H1 (cell line): ENCODE data around the gene C19orf73. TPM values are rescaled to one million over a fixed set of nuclear protein-coding genes. Genes with fewer than 3 reads are reported as not detected.

Experiments
- ASH2L ChIP-seq: fragments of 200-600, 300-600 bp; sonication (generic); IDR thresholded peaks from one replicate; pipeline ENCODE4 v1.7.1; 2017; ENCODE audit warnings: low read length
- ATF2 ChIP-seq: IDR thresholded peaks from 2 replicates; pipeline ENCODE4 v1.6.1; 2012; ENCODE audit warnings: low read length, inconsistent platforms
- MAFK ChIP-seq: IDR thresholded peaks from 2 replicates; pipeline ENCODE4 v1.6.1; 2012; ENCODE audit warnings: low read depth, mild to moderate bottlenecking, improper control_type of control experiment, low read length
- POLR2A ChIP-seq, 2 experiments: IDR thresholded peaks; 1 replicate in 1 of 2; 2 replicates in 1 of 2; pipeline ENCODE4 v1.6.1; 2011; ENCODE audit warnings: low read depth in 2 of 2, low read length in 2 of 2, mild to moderate bottlenecking in 2 of 2; ENCODE audit errors: control extremely low read depth in 1 of 2
- POU5F1 ChIP-seq: IDR thresholded peaks from 2 replicates; pipeline ENCODE4 v1.6.1; 2011; ENCODE audit warnings: low read depth, mild to moderate bottlenecking, low read length, moderate library complexity
- RFX5 ChIP-seq: IDR thresholded peaks from 2 replicates; pipeline ENCODE4 v1.6.1; 2011; ENCODE audit warnings: low read depth, low read length, improper control_type of control experiment, borderline replicate concordance
- TAF7 ChIP-seq: optimal IDR thresholded peaks from 2 replicates; pipeline ENCODE3; 2011; ENCODE audit warnings: low read depth, mild to moderate bottlenecking, inconsistent platforms, low read length, moderate library complexity, borderline replicate concordance
- TEAD4 ChIP-seq: IDR thresholded peaks from 2 replicates; pipeline ENCODE4 v1.6.1; 2012; ENCODE audit warnings: low read depth, low read length, inconsistent platforms, mixed read lengths
- polyA plus RNA-seq, 7 experiments: library from polyadenylated mRNA; depleted of rRNA in 3 of 7; stranded (reverse) in 5 of 7; unstranded in 2 of 7; fragments of >200 nt in 5 of 7; fragments of 200-250 nt in 2 of 7; gene quantifications; 1 replicate in 5 of 7; 2 replicates in 1 of 7; 4 replicates in 1 of 7; pipeline versions ENCODE4 v1.2.1 to v1.2.3, GENCODE V29; 2011 to 2013; ENCODE audit warnings: missing spikeins in 2 of 7, mixed read lengths in 2 of 7
- total RNA-seq: library from RNA; stranded (reverse); fragmentation: NEBNext Ultra II Directional; extraction: Animal tissue kit (Norgen Biotek cat#: 25700); gene quantifications from 2 replicates; pipeline ENCODE4 v1.2.1, GENCODE V29; 2021

C19orf73 gene
- total and polyA plus RNA-seq, 2 of the 8 experiments (the other 6 are each of a cell fraction or from before 2014, with no cell fraction given) = 2.5 to 4.6 TPM

GRCh38 chr19:49118565-49119410 is at the start of gene C19orf73 (continued):
- TF ChIP-seq POU5F1 = no peak
- no peak for TF ChIP-seq RFX5
- no peak for TF ChIP-seq TEAD4
- TF ChIP-seq ASH2L = peak; percentile 47
- peak; percentile 90; the same call in 1 of the 2 replicates for TF ChIP-seq ATF2
- TF ChIP-seq POLR2A (IDR thresholded peaks at IDR 0.05; ENCODE audit: control extremely low read depth in 1 of 2, low read depth in 2 of 2, low read length in 2 of 2) = peak in 1 of 2 experiments; percentile 24; a peak in 1 of 3 replicates
- no peak for TF ChIP-seq TAF7
- TF ChIP-seq MAFK = no peak
